ENCODE results near the gene RPS16. TPM values are rescaled to one million over a fixed set of nuclear protein-coding genes. Genes with fewer than 3 reads are reported as not detected.

The RPS16 gene
- polyA plus RNA-seq, 3 donors = 689 to 2,619 (median 1,038) TPM

Small RNAs within 50 kb of the gene (small RNA-seq; reads per million reads assigned to genes)
- gene MIR4530 (ENCODE audit: insufficient read length, low read depth) = not detected

Other genes starting within 250 kb of the RPS16 start
- gene NCCRP1, start 239.0 kb downstream of the RPS16 start, polyA plus RNA-seq = not detected
- gene SYCN, start 231.7 kb downstream of the RPS16 start, polyA plus RNA-seq = not detected
- not detected for gene IFNL3, start 190.9 kb downstream of the RPS16 start, polyA plus RNA-seq
- gene IFNL4, start 187.1 kb downstream of the RPS16 start, polyA plus RNA-seq = not detected
- gene IFNL2, start 167.6 kb downstream of the RPS16 start, polyA plus RNA-seq = not detected
- gene IFNL1, start 139.5 kb downstream of the RPS16 start, polyA plus RNA-seq = not detected
- gene LRFN1, start 115.1 kb downstream of the RPS16 start, polyA plus RNA-seq = 1 to 10 TPM; 1.1 to 3.0 (median 1.9) TPM
- gene GMFG, start 99.9 kb downstream of the RPS16 start, polyA plus RNA-seq = 1,000 to 10,000 TPM in 2 of 3 donors, 100 to 1,000 TPM in 1; 548 to 1,874 (median 1,536) TPM
- 10 to 100 TPM in 1 of 3 donors, 1 to 10 TPM in 2; 4.5 to 56.6 (median 5.6) TPM for gene SAMD4B, start 93.5 kb downstream of the RPS16 start, polyA plus RNA-seq
- 10 to 100 TPM; 22.7 to 37.8 (median 25.2) TPM for gene PAF1, start 44.8 kb downstream of the RPS16 start, polyA plus RNA-seq
- gene MED29, start 44.6 kb downstream of the RPS16 start, polyA plus RNA-seq = 10 to 100 TPM; 35.8 to 38.2 (median 37.0) TPM
- 1,000 to 10,000 TPM in 1 of 3 donors, 100 to 1,000 TPM in 2; 473 to 2,084 (median 632) TPM for gene ZFP36, start 29.1 kb downstream of the RPS16 start, polyA plus RNA-seq
- 100 to 1,000 TPM in 1 of 3 donors, 1 to 10 TPM in 1, under 1 TPM in 1; 0.73 to 202 (median 1.2) TPM for gene PLEKHG2, start 23.3 kb downstream of the RPS16 start, polyA plus RNA-seq
- 10 to 100 TPM; 43.6 to 83.2 (median 50.7) TPM for gene SUPT5H, start 9.6 kb upstream of the RPS16 start, polyA plus RNA-seq
- gene TIMM50, start 44.9 kb upstream of the RPS16 start, polyA plus RNA-seq = 10 to 100 TPM; 22.0 to 54.6 (median 43.8) TPM
- gene DLL3, start 63.0 kb upstream of the RPS16 start, polyA plus RNA-seq = not detected
- gene SELENOV, start 79.2 kb upstream of the RPS16 start, polyA plus RNA-seq = not detected
- 1 to 10 TPM; 1.2 to 2.6 (median 2.4) TPM for gene EID2B, start 96.9 kb upstream of the RPS16 start, polyA plus RNA-seq
- 10 to 100 TPM in 2 of 3 donors, 1 to 10 TPM in 1; 5.8 to 20.4 (median 12.5) TPM for gene EID2, start 104.2 kb upstream of the RPS16 start, polyA plus RNA-seq
- not detected for gene LGALS13, start 166.6 kb upstream of the RPS16 start, polyA plus RNA-seq
- not detected for gene LGALS16, start 220.0 kb upstream of the RPS16 start, polyA plus RNA-seq